ENCODE data around the gene SH3RF1.

The SH3RF1 gene

GRCh38 chr4:169274033-169274432 lies 3.3 kb upstream of the SH3RF1 start:
- no peak for DNase-seq

DNA sequence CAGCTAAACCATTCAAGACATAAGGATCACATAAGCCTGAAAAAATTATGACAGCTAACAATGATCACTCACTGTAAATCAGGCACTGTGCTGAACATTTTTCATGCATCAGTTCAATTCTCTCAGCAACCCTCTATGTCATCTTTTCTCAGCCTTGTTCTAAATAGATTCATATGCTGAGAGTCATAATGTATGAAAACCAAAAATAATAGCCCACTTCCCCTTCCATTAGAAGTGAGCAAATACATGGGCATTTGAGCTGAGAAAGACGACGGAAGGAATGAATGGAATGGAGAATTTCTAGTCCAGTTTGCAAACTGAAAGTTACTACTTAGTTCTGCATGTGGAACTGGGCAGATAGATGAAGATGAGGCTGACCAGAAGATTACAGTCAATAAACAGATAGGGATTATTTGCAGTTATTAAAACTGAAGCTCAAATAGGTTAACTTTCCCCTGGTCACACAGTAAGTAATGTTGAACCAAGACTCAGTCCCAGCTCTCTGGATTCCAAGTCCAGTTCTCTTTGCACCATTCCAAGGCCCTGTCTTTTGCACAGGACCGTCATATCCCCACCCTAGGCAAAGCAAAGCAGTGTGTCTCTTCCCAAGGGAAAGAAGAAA lies 1.6 kb upstream of the SH3RF1 start:
- DNase-seq = no peak

DNA sequence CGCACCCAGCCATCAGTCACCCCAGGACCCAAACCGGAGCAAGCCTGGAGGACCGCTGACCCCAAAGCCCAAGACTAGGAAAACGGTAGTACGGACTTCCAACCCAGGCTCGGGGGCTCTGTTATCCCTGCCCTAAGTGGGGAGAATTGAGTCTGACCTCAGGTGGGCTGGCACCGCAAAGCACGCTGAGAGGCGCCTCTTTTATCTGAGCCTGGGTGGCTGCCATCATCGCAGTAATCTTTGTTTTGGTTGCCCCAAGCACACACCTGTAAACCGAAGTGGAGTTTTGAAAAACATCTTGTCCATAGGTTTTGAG lies 894 bp upstream of the SH3RF1 start:
- no peak for DNase-seq

- DNase-seq = no peak
These were observed 593 bp downstream of the SH3RF1 start for GRCh38 chr4:169269916-169270809.

DNA sequence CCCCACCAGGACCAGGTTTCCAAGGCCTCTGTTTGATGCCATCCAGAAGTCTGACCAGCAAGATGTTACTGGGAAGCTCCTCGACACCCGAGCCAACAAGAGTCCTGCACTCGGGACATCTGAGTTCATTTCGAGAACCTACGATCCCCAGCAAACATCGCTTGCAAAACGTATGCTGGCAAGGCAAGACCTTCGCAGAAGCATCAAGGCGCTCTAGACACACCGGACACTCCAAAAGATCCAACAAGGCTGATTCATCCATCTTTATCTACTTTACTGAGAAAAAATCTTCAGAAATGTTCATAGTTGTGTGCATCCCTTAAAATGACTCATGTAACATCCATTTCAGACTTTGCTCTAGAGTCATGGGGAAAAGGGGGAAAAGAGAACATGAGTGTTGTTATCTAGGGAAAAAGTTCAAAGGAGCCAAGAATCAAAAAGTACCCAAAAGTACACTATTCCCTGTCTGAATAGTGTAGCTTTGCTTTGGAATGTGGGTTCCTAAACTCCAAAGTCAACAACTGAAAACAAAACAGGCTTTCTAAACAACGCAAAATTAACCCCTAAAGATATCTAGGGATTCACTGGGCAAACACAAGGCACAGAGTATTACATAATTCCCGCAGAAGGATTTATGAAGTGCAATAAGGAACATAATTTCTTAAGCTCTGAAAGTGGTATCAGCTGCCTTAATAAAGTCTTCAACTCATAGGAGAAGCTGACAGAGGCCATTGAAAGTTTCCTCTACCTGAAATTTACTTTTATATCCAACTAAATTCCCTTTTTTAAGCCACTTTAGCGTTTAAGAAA lies 1.6 kb downstream of the SH3RF1 start:
- no peak for DNase-seq

- DNase-seq = no peak
These were observed 3.7 kb downstream of the SH3RF1 start for GRCh38 chr4:169267070-169267469.

DNA sequence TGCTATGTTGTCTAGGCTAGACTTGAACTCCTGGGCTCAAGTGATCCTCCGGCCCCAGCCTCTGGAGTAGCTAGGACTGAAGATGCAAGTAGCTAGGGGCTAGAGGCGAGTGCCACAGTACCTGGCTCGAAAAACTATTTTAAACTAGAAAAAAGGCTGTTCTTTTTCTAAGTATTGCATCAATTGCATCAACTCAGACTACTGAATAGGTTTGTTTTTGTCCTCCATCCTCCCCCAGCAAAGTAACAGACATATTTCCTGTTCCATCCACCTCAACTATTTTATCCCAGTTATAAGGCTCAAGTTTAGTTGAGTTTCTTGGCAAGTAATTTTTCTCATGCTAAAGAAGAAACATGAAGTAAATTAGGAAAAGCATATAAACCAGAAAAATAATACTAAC lies 4.1 kb downstream of the SH3RF1 start:
- no peak for DNase-seq

GRCh38 chr4:169266081-169266480 lies 4.7 kb downstream of the SH3RF1 start:
- no peak for DNase-seq

- no peak for DNase-seq
These were observed 6.9 kb downstream of the SH3RF1 start for GRCh38 chr4:169263791-169264392.

DNA sequence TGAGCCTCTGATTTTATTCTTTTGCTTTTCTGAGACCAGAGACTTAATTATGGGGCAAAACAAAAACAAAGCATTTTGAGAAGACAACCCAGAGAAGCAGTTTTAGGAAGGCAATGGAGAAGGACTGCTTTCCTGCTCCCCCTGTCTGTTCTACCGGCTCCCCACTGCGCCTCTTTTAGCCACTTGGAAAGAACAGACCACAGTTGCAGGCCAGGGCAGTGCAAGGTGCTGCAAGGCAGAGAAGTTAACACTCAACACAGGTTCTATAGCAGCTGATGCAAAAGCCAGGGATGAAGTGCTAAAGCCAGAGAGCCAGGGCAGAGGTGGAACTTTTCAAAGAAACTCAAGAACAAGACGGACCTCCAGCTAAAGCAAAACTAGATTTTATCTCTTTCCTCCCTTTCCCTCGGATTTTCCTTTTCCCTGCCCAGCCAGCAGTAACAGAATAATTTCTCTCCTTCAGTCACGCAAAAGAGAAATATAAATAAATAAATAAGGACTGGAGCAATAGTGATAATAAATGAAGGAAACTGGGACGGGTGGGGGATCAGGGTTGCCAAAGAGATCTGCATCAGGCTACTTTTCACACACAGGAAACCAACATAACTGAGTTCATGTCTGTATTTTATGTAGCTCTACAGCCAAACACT lies 10.4 kb downstream of the SH3RF1 start:
- DNase-seq = no peak

DNA sequence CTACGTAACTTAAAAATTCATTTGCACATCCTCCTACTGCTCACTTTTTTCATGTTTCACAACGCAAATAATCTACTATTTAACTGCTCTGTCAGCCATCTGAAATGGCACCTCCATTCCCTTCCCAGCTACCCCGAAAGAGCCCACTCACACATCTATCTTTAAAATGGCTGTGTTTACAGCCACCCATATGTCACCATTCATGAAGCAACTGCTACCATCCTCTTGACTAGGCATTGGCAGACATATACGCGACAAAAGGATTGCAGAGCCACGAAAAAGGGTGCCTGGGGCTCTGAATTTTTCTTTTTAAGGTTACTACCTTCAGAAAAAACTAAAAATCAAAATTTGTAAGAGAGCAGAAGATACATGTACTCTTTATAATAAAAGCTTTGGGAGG lies 11.5 kb downstream of the SH3RF1 start:
- no peak for DNase-seq

DNA sequence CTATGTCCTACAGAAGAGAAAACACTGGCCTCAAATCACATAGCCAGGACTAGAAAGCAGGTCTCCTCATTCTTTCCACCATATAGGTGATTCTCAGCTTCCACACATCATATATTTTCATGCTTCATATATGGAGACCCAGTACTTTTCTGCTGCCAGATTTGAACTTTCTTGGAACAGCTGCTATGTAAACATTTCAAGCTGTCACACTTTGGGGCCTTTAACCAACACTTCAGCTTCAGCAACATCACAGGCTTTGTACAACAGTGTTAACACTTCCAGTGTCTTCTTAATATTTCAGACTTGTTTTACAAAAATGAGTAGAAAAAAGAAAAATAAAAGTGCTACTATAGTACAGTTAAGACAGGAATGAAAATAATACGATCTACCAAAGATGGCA lies 12.6 kb downstream of the SH3RF1 start:
- DNase-seq = no peak

DNA sequence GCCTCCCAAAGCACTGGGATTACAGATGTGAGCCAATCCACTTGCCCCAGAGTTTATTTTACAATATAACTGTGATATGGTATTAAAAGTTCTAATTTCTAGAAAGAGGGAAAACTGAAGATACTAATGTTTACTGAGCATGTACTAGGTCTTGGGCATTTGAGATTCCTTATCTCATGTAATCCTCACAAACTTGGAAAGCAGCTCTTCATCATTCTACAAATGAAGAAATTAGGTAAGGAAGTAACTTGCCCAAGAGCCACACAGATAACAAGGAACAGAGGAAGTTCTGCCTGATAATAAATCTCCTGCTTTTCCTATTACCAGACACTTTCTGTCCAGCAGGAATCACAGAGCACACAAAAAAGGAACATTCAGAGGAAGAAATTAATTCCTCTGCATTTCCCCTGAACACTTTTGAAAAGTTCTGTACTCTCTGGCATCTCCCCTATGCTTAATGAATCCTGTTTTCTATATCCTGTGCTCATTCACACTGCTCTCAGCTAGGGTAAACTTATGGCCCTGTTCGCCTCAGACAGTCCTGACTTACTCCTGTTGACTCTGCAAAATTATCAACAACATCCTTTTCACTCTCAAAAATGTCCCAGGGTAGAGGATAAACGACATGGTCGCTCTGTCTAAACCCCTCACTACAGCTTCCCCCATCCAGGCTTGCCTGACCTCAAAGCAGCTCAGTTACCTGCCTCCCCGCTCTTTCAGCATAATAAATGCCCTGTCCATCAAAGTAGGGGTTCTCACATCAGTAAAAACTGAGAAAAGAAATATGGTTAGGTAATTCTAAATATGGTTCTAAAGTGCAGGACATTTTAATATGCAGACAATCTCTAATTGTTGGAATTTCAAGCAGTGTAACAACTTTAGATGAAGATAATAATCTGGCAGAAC lies 13.6 kb downstream of the SH3RF1 start:
- DNase-seq = no peak

GRCh38 chr4:169256101-169256612 lies 14.6 kb downstream of the SH3RF1 start:
- DNase-seq = no peak

GRCh38 chr4:169254546-169254983 lies 16.2 kb downstream of the SH3RF1 start:
- no peak for DNase-seq

DNA sequence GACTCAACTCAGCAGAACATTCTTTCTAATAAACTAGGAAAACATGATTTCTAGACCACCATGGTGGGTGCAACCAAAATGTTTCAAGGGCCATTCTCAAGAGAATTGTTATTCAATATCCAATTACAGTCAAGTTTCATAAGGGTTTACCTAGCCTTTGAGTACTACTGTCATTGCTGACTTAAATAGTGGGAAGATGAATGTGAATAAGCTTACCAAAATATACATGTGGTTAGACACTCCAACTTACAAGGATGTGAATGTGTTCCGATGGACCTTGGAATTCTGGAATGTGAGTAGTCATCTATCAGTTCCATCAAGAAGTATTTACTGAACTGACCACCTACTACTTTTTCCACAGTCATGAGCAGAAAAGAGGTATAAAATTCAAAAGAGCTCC lies 16.9 kb downstream of the SH3RF1 start:
- no peak for DNase-seq

- no peak for DNase-seq
These were observed 17.6 kb downstream of the SH3RF1 start for GRCh38 chr4:169253113-169253671.

DNA sequence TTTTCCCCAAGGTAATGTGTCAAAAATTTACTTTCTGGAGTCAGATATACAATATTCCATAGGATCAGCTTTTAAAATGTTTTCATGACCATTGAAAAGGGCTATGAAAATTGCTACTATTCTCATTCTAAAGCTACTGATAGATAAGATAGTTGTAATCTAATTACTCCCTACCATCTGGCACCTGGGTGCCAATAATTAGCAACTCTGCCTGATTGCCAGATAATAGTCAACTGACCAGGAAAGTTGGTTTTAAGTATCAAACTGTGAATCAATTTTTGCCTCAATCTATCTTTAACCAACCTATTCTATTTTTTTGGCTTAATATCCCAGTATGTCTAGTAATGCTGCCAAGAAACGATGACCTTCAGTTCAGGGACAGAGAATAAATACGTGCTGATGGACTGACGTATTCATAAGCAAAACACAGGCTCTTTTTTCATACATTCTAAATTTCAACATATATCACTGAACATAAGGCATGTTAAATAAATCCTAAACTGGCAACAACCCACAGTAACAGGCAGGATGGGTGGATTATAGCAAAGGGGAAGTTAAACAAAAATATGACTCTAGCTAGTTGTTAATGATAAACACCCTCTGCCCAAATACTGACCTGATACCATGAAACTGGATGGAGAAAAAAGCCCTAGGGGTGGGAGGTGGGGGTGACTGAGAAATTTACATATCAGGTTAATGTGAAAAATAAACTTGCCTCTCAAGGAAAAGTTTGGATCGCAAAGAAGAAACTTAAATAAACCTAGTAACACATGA lies 18.2 kb downstream of the SH3RF1 start:
- no peak for DNase-seq

DNA sequence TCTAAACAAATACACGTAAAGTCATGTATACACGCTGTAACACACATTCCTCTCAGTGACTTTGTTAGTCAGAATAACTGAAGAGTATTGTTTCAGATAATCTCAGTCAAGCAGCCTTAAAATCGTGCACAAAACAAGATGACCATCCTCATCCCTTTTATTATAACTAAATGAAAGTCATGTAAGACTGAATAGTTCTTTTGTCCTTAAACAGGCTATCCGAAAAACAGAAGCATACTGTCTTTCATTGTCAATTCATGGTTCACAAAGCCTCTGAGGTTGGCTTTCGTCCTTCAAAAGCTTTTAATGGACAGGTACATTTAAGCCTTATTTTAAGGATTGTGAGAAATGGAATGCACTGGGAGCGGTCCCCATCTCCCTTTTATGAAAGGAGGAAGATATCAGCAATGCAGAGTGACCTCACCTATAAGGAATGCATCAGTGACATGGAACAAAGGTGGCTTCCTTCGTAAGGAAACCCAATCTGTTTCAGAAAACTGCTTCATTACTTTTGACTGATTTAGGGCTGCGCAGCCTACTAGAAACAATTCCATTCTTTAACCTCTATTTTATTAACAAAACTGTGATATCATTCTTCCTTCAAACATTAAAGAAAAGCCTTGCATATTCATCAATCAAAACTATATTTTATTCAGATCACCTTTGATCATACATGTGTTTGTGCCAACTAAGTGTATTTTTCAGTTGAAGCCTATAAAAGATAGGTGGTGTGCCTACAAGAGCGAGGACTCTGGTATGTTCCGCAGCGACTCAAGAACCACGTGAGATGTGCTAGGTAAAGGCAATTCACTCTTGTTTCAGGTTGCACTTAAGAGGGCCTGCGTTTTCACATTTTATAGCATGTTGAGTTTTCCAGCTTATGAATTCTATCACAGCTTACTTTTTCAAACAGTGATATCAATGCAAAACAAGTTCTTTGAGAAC lies 19.2 kb downstream of the SH3RF1 start:
- no peak for DNase-seq

Measured in NCI-H748 treated with DMSO at 0.1 percent for 48 hours (cell line).